SK-N-SH (cell line): ENCODE results near the gene TBL1X. TPM values are rescaled to one million over a fixed set of nuclear protein-coding genes. Genes with fewer than 3 reads are reported as not detected.

Source experiments
- CTCF ChIA-PET: fragments of 300-600, 350-600 bp; formaldehyde crosslinking; extraction: SDS; loops from one replicate; lab custom pipeline; 2021; lab: Yijun Ruan, JAX
- POLR2A ChIA-PET: fragments of 350-600 bp; sonication (Branson Sonifier 250); formaldehyde crosslinking; extraction: SDS; loops from one replicate; lab custom pipeline; 2020; ENCODE audit warnings: antibody characterized with exemption, inconsistent platforms; lab: Yijun Ruan, JAX
- DNase-seq: peaks from one replicate; pipeline ENCODE4 v3.0.0; 2012
- H2AFZ ChIP-seq: fragments of 200-600 bp; sonication (generic); 2 replicates; pipeline ENCODE4 v1.8.1; 2016; ENCODE audit warnings: antibody characterized with exemption, mild to moderate bottlenecking, low read depth
- H3F3A ChIP-seq: fragments of 200-600 bp; sonication (generic); replicated peaks from 2 replicates; pipeline ENCODE3; 2016; ENCODE audit warnings: antibody characterized with exemption, mild to moderate bottlenecking; ENCODE audit not compliant: insufficient read depth
- H3K27ac ChIP-seq, 2 experiments: fragments of 200-500 bp in 1 of 2; fragments of 200-600 bp in 1 of 2; sonication (Bioruptor generic) in 1 of 2; sonication (generic), shearing (Covaris generic) in 1 of 2; 2 replicates each; pipeline versions ENCODE4 v1.5.1 to v1.6.1; 2014 to 2016; ENCODE audit warnings: low read depth in 2 of 2, inconsistent platforms in 1 of 2, low read length in 1 of 2, mild to moderate bottlenecking in 1 of 2, mixed read lengths in 1 of 2
- H3K27me3 ChIP-seq: fragments of 200-600 bp; sonication (generic), shearing (Covaris generic); 2 replicates; pipeline ENCODE4 v1.6.1; 2016; ENCODE audit warnings: mixed run types; ENCODE audit not compliant: insufficient read depth
- H3K36me3 ChIP-seq, 2 experiments: fragments of 200-500 bp in 1 of 2; fragments of 200-600 bp in 1 of 2; sonication (Bioruptor generic) in 1 of 2; sonication (generic) in 1 of 2; replicated peaks in 1 of 2; 2 replicates each; pipeline versions ENCODE3 to v1.5.1; 2014 to 2016; ENCODE audit warnings: low read length in 1 of 2, mild to moderate bottlenecking in 1 of 2; ENCODE audit not compliant: insufficient read depth in 2 of 2, control insufficient read depth in 1 of 2
- H3K4me1 ChIP-seq, 2 experiments: fragments of 200-500 bp in 1 of 2; fragments of 200-600 bp in 1 of 2; sonication (Bioruptor generic) in 1 of 2; sonication (generic), shearing (Covaris generic) in 1 of 2; 2 replicates each; pipeline versions ENCODE4 v1.5.1 to v1.6.1; 2014 to 2016; ENCODE audit warnings: low read depth in 1 of 2, low read length in 1 of 2, mixed run types in 1 of 2; ENCODE audit not compliant: insufficient read depth in 2 of 2, control insufficient read depth in 1 of 2
- H3K4me2 ChIP-seq: fragments of 200-600 bp; sonication (generic), shearing (Covaris generic); 2 replicates; pipeline ENCODE4 v1.6.1; 2017; ENCODE audit warnings: mixed run types
- H3K4me3 ChIP-seq, 2 experiments: fragments of 200-500 bp in 1 of 2; fragments of 200-600 bp in 1 of 2; sonication (Bioruptor generic) in 1 of 2; sonication (generic), shearing (Covaris generic) in 1 of 2; 2 replicates each; pipeline versions ENCODE4 v1.5.1 to v1.8.1; 2014 to 2016; ENCODE audit warnings: low read depth in 2 of 2, inconsistent platforms in 1 of 2, low read length in 1 of 2, mild to moderate bottlenecking in 1 of 2, mixed read lengths in 1 of 2, moderate library complexity in 1 of 2
- H3K79me2 ChIP-seq: fragments of 200-600 bp; sonication (generic); 2 replicates; pipeline ENCODE4 v1.8.1; 2017; ENCODE audit warnings: mild to moderate bottlenecking; ENCODE audit not compliant: insufficient read depth
- H3K9ac ChIP-seq: fragments of 200-600 bp; sonication (generic); 2 replicates; pipeline ENCODE4 v1.6.1; 2017; ENCODE audit warnings: mixed run types
- H3K9me2 ChIP-seq: fragments of 200-600 bp; sonication (generic); 2 replicates; pipeline ENCODE4 v1.6.1; 2017; ENCODE audit warnings: mixed run types
- H3K9me3 ChIP-seq: fragments of 200-600 bp; sonication (generic); 2 replicates; pipeline ENCODE4 v1.6.1; 2017; ENCODE audit warnings: mixed run types, mild to moderate bottlenecking, moderate library complexity
- H4K20me1 ChIP-seq: fragments of 200-600 bp; sonication (generic); 2 replicates; pipeline ENCODE4 v1.6.1; 2017; ENCODE audit warnings: mild to moderate bottlenecking, mixed run types; ENCODE audit not compliant: insufficient read depth
- EP300 ChIP-seq, 2 experiments: IDR thresholded peaks; 2 replicates each; pipeline versions ENCODE4 v1.4.0 to v1.6.1; 2012; ENCODE audit warnings: borderline replicate concordance in 1 of 2, low read depth in 1 of 2, low read length in 1 of 2
- FOSL2 ChIP-seq: IDR thresholded peaks from 2 replicates; pipeline ENCODE4 v1.4.0; 2012; ENCODE audit warnings: low read depth, mild to moderate bottlenecking, moderate library complexity, borderline replicate concordance
- GATA2 ChIP-seq: sonication (generic); formaldehyde crosslinking; IDR thresholded peaks from 2 replicates; pipeline ENCODE4 v1.5.0; 2020; ENCODE audit warnings: mild to moderate bottlenecking, missing genetic modification reagents
- MAX ChIP-seq: IDR thresholded peaks from 2 replicates; pipeline ENCODE4 v1.4.0; 2012; ENCODE audit warnings: low read depth
- NFIC ChIP-seq: IDR thresholded peaks from 2 replicates; pipeline ENCODE4 v1.4.0; 2012; ENCODE audit warnings: borderline replicate concordance
- NRF1 ChIP-seq: IDR thresholded peaks from 2 replicates; pipeline ENCODE4 v1.6.1; 2012; ENCODE audit warnings: low read depth, mild to moderate bottlenecking, low read length
- PBX3 ChIP-seq: IDR thresholded peaks from 2 replicates; pipeline ENCODE4; 2012
- RAD21 ChIP-seq: IDR thresholded peaks from 2 replicates; pipeline ENCODE4 v1.6.1; 2012; ENCODE audit warnings: mild to moderate bottlenecking, low read length
- RFX5 ChIP-seq: IDR thresholded peaks from 2 replicates; pipeline ENCODE4 v1.6.1; 2012; ENCODE audit warnings: mild to moderate bottlenecking, improper control_type of control experiment, low read length
- SIN3A ChIP-seq: IDR thresholded peaks from 2 replicates; pipeline ENCODE4 v1.6.1; 2012; ENCODE audit warnings: low read depth, mild to moderate bottlenecking, low read length, moderate library complexity, borderline replicate concordance
- TAF1 ChIP-seq: IDR thresholded peaks from 2 replicates; pipeline ENCODE4 v1.6.1; 2012; ENCODE audit warnings: low read depth, mild to moderate bottlenecking, low read length, moderate library complexity, borderline replicate concordance
- TCF12 ChIP-seq: IDR thresholded peaks from 2 replicates; pipeline ENCODE4 v1.4.0; 2012
- TEAD4 ChIP-seq: IDR thresholded peaks from 2 replicates; pipeline ENCODE4 v1.4.0; 2012; ENCODE audit warnings: mild to moderate bottlenecking, borderline replicate concordance; ENCODE audit not compliant: insufficient read depth
- USF2 ChIP-seq: fragments of 150-350 bp; IDR thresholded peaks from 2 replicates; pipeline ENCODE4 v1.6.1; 2017; ENCODE audit warnings: antibody characterized with exemption, low read length, low read depth, borderline replicate concordance
- ZBTB33 ChIP-seq: IDR thresholded peaks from 2 replicates; pipeline ENCODE4 v1.4.0; 2012; ENCODE audit warnings: low read depth, borderline replicate concordance
- WGBS: methylation state at CpG from one replicate; pipeline ENCODE4 v1.1.6; 2017; ENCODE audit warnings: low lambda C conversion rate; 5-methylcytosine and 5-hydroxymethylcytosine counted together
- polyA plus RNA-seq, 3 experiments: library from polyadenylated mRNA; depleted of rRNA; stranded (reverse); fragments of >200 nt; gene quantifications; 2 replicates each; pipeline ENCODE4 v1.2.3, GENCODE V29; 2012

Gene TBL1X
- polyA plus RNA-seq, 1 of the 3 experiments (the other 2 are of a cell fraction) = 10.6 TPM

- no peak overlapping the region for H3K4me3 ChIP-seq
- WGBS = 48% methylated on average over 10 of the region's 10 CpGs
- no peak overlapping the region for H3K4me2 ChIP-seq
- no peak for DNase-seq
- H3F3A ChIP-seq = peaks cover 6% of the 10 kb centered on the region
- ChIA-PET POLR2A (no interaction called here), CTCF (no interaction called here)
- no peaks in the 10 kb centered on the region for H3K36me3 ChIP-seq
- H2AFZ ChIP-seq = no peak overlapping the region
- TF ChIP-seq TAF1 (no peak), TEAD4 (no peak), RAD21 (no peak)
- peaks cover 6% of the 10 kb centered on the region; the same call in 1 of the 2 replicates for H3K79me2 ChIP-seq
- H3K27ac ChIP-seq = no peak overlapping the region
- H4K20me1 ChIP-seq = peaks cover 4% of the 10 kb centered on the region; the same call in 1 of the 2 replicates
- H3K4me1 ChIP-seq = peaks cover 0 to 3% of the 10 kb centered on the region in 2 experiments; a peak in 2 of 4 replicates
- H3K9me2 ChIP-seq = no peaks in the 10 kb centered on the region
- H3K27me3 ChIP-seq = no peaks in the 10 kb centered on the region; the same call in 1 of the 2 replicates
- H3K9ac ChIP-seq = no peak overlapping the region
- H3K9me3 ChIP-seq = no peaks in the 10 kb centered on the region
These were observed 105.0 kb downstream of the TBL1X start for GRCh38 chrX:9569876-9570301.

GRCh38 chrX:9573282-9574106, 108.6 kb downstream of the TBL1X start:
- 32% methylated on average over 12 of the region's 12 CpGs for WGBS
- no peaks in the 10 kb centered on the region for H3K9me2 ChIP-seq
- no peak for DNase-seq

More at GRCh38 chrX:9573282-9574106, 108.6 kb downstream of the TBL1X start:
- H3K9me3 ChIP-seq = no peaks in the 10 kb centered on the region
- H3K27me3 ChIP-seq = no peaks in the 10 kb centered on the region; the same call in 1 of the 2 replicates
- no peak overlapping the region for H3K4me2 ChIP-seq
- CTCF ChIA-PET = no interaction called here
- H3K9ac ChIP-seq = no peak overlapping the region
- H3K4me1 ChIP-seq = peaks cover 0 to 15% of the 10 kb centered on the region in 2 experiments; a peak in 1 of 4 replicates
- H3K36me3 ChIP-seq = no peaks in the 10 kb centered on the region
- POLR2A ChIA-PET = no interaction called here
- no peaks in the 10 kb centered on the region; the same call in 1 of the 2 replicates for H3K79me2 ChIP-seq
- H2AFZ ChIP-seq = no peak overlapping the region
- TF ChIP-seq MAX = no peak
- no peak for TF ChIP-seq ZBTB33
- TF ChIP-seq SIN3A = no peak
- TF ChIP-seq TCF12 = no peak
- no peak for TF ChIP-seq USF2
- TF ChIP-seq PBX3 = no peak
- no peak for TF ChIP-seq GATA2 (CRISPR knock-in tag)
- no peak for TF ChIP-seq EP300 (IDR thresholded peaks at IDR 0.05; ENCODE audit: borderline replicate concordance in 1 of 2, low read depth in 1 of 2, low read length in 1 of 2)
- no peak for TF ChIP-seq RFX5
- no peak for TF ChIP-seq NFIC
- no peak for TF ChIP-seq FOSL2
- TF ChIP-seq NRF1 = no peak
- no peaks in the 10 kb centered on the region for H4K20me1 ChIP-seq
- no peak overlapping the region for H3K4me3 ChIP-seq
- H3K27ac ChIP-seq = no peak overlapping the region
- no peaks in the 10 kb centered on the region for H3F3A ChIP-seq
